NCI-H1436 treated with DMSO at 0.1 percent for 48 hours (cell line): ENCODE data around the gene NOL4L.

Experiments used
- DNase-seq: peaks from one replicate; lab custom pipeline; 2025; lab: John Stamatoyannopoulos, UW

The NOL4L gene

DNA sequence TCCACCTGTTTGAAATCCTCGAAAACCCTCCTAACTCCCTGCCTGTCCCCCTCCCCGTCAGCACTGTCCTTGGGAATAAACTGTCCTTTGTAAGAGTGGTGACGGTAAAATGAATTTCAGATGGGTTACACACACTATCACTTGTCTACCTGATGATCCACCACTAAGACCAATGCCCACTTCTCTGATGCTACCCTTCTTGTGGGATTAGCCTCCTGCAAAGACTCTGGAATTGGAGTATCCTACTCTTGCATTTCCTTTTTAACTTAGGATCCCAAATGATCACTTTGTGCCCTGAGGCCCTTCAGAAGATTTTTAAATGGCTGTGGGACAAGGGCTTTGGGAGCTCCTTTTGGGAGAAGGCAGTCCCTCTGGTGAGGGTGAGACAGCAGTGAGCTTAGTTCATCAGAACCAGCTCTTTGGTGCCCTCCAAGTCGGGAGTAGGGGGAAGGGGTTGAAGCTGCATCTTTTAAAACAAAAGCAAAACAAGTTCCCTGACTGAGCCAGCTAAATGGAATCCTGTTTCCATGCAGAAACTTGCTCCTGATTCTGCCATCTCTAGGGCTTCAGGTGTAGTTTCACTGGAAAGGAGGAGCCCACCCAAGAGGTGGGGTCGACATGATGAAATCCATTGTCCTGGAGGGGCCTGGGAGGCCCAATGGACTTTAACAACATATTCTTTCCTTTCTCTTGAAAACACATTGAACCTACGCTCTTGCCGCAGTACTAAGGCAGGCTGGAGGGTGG is 140.5 kb downstream of the NOL4L start:
- DNase-seq: no peak

DNA sequence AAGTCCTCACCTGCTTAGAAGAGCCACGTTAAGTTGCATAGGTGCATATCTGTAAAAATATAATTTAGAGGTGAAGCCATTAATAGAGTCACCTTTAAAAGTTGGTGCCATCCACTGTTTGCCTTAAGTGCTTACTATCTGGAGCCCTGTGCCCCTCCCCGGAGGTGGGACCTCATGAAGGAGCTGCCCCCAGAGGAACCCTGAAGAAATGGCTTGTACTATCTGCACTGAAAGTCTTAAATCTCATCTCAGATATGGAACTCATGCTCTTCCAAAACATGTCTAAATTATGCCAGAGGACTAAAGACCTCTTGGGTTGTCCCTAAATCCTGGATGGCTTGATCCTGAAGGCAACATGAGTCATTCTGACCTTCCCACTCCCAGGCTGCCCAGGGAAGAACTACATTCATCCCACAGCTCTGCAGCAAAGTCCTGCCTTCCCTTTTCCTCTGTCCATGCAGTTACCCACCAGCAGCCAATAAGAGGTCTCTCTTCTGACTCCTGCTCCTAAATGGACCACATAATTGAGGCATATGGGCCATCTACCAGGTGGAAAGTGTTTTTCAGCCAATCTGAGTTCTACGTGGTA is 141.7 kb downstream of the NOL4L start:
- no peak for DNase-seq

DNA sequence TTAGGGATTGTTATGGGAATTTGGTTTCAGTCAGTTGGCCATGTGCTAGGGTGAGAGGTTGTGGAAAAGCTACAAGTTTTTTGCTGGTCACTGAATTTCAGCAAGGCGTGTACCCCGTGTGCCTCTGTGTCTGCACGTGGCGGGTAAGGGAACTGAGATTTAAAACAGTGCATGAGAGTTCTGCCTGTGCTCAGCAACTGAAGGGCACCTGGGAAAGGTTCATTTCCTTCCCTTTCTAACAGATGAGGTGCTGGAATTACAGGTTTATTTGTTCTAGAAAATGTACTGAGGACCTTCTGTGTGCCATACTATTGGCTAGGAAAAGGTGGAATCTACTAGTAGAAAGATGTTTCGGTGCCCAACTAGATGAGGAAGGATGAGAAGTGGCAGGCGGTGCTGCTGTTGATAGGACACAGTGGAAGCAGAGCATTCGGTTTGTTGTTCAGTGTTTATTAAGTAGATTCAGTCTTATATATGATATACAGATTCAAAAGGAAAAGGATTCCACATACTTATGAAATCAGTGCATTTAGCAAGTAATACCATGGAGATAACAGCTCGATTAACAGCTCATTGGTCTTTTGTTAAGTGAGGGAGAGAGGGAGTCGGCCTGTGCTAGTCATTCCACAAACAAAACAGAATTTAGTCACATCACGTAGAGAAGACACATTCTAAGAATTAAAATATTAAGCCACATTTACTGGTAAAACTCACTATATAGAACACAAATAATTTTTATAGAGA is 142.3 kb downstream of the NOL4L start:
- no peak for DNase-seq

DNA sequence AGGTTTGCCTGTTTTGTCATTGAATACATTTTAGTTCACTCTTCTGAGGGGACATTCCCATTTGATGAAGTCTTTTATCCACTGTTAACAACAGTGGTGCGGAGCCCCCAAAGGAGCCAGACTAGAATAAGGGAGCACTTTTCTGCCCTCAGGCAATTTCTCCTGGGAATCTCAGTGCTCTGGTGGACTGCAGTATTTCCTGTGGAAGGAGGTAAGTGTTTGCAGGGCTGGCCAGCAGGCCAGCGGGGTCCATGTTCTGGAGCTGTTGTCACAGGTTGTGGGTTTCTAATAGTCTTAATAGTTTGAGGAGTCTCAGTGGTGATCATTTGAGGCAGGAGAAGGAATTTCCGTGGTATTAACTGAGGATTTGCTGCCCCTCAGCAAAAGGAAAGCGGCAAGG is 143.5 kb downstream of the NOL4L start:
- DNase-seq: no peak

DNA sequence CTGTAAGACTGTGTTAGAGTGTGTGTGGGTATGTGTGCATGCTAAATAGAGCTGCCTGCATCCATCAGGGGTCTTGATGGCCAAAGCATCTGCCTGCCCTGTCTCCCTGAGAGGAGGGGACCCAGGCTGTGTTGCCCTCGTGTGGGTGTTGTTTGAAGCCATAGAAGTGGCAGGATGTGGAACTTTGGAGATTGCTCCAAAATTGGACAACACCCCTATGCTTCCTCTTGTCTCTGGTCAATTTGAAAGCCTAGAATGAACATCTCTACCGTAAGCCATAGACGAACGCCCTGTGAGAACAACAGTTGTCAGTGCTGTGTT is 144.4 kb downstream of the NOL4L start:
- no peak for DNase-seq

DNA sequence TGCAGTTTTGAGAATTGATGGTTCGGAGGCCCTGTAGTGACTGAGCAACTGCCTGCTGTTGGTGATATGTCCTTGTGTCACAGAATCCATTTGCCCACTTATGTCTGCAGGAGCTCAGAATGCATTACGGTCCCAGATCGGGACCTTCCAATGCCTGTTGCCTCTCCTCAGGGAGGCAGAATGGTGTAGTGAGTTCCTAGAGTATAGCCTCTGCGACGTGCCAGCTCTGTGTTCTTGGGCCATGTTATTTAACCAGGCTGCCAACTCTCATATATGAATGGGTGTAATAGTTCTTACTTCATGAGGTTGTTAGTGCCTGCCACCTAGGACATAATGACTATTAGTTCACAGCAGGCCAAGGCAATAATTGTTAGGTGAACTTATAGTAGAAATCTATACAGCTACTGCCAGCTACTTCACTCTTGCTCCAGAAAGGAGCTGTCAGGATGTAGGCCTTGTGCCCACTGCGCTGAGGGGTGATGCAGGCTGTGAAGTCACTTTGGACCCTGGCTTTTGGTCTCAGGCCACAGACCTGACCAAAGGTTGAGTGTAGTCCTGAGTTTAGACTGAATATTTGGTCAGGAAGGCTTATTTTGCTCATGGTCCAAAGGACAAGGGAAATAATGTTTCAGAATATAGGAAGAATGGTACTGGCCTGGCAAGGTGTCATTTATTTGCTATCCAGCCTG is 144.9 kb downstream of the NOL4L start:
- no peak for DNase-seq

DNA sequence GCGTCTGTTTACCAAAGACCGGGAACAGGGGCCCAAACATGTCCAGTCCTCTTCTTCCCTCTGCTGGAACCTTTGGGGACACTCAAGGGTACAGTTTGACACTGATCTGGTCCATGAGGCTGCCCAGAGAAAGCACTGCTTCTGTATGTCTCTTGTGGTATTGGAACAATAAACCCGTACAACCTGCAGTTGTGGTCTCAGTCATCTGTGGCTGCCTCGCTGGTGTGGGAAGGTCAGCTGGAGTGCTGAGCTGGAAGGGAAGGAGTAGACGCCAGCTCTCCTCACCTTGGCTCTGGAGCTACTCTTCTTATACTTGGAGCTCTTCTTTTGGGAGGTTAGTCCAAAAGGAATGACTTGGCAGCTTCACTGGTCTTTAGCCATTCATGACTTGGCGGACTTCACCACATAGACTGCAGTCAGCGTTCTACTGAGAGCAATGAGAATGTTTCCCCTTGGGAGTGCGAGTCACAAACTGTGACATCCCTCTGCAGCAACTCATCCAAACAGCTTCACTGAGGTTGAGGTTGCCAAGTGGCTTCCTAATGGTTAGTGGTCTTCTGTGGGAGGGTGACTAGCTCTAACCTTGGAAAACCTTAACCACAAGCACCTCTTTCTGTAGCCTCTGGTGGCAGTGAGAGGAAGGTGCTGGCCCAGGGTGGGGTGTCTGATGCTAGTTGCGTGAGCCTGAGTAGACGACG is 145.9 kb downstream of the NOL4L start:
- no peak for DNase-seq

DNA sequence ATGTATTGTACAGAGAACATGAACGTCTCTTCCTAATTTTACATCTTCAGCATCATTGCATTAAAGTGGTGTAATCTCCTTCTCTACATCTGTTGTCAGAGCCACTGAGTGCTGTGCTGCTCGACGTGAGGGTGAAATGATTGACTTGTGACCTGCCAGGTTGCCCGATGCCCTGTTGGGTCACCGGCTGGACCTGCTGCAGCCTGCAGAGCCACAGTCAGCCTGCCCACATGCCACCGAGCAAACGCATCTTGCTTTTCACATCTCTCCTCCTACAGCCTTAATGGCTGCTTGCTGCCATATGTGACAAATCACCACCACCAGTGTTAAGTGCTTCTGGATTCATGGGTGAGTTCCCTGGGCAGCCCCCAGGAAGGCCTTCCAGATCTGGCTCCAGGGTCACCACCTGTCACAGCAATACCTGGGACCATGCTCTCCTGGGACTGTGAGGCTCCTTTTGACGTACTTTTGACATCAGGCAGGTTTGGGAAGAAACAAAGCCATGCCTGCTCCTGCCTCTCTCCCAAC is 146.7 kb downstream of the NOL4L start:
- DNase-seq: no peak

DNA sequence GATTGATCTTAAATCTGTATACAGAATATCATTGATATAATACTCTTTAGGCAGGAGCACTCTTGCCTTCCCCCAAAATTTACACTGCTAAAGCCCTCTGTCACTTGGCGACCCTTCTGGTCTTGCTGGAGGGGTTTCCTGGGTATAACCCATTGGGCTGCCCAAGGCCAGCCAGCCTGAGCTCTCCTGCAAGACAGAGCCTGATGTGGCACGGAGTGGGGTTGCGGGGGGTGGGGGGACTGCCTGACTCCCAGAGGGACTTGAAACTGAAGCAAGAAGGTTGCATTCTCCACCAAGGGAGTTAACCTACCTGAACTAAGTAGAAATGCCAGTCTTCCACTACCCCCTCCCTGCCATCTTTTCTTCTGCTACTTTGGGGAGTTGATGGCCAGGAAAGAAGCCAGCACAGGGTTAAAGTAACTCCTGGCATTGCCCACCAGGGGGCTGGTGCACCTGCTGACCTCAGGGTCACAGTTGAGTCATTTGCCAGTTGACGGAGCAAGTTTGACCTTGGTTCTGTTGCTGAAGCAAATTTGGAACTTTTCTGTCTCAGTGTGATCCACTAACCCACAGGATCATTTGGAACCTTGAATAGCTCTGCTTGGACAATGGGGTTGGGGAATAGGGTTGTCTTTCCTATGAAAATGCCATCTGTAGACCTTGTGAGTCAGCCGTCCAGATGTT is 147.6 kb downstream of the NOL4L start:
- no peak for DNase-seq

DNA sequence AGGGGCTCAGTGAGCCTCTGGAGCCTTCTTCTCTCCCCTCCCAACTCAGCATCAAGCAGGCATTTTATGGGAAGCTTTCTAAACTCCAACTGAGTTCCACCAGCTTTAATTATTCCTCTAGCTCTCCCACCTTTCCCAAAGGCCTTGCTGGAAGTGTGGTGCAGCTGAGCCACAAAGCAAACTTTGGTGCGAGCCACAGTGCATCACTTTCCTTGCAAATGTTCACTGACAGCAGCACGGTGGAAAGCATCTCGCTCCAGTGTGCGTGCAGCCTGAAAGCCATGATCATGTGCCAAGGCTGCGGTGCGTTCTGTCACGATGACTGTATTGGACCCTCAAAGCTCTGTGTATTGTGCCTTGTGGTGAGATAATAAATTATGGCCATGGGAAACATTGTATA is 148.2 kb downstream of the NOL4L start:
- DNase-seq: no peak

DNA sequence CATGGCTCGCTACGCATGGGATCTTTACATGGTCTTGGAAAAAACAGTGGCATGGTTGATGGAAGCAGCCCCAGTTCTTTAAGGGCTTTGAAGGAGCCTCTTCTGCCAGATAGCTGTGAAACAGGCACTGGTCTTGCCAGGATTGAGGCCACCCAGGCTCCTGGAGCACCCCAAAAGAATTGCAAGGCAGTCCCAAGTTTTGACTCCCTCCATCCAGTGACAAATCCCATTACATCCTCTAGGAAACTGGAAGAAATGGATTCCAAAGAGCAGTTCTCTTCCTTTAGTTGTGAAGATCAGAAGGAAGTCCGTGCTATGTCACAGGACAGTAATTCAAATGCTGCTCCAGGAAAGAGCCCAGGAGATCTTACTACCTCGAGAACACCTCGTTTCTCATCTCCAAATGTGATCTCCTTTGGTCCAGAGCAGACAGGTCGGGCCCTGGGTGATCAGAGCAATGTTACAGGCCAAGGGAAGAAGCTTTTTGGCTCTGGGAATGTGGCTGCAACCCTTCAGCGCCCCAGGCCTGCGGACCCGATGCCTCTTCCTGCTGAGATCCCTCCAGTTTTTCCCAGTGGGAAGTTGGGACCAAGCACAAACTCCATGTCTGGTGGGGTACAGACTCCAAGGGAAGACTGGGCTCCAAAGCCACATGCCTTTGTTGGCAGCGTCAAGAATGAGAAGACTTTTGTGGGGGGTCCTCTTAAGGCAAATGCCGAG is 148.8 kb downstream of the NOL4L start:
- no peak for DNase-seq

DNA sequence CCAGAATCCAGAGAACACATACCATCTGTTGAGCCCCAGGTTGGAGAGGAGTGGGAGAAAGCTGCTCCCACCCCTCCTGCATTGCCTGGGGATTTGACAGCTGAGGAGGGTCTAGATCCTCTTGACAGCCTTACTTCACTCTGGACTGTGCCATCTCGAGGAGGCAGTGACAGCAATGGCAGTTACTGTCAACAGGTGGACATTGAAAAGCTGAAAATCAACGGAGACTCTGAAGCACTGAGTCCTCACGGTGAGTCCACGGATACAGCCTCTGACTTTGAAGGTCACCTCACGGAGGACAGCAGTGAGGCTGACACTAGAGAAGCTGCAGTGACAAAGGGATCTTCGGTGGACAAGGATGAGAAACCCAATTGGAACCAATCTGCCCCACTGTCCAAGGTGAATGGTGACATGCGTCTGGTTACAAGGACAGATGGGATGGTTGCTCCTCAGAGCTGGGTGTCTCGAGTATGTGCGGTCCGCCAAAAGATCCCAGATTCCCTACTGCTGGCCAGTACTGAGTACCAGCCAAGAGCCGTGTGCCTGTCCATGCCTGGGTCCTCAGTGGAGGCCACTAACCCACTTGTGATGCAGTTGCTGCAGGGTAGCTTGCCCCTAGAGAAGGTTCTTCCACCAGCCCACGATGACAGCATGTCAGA is 149.6 kb downstream of the NOL4L start:
- no peak for DNase-seq

DNA sequence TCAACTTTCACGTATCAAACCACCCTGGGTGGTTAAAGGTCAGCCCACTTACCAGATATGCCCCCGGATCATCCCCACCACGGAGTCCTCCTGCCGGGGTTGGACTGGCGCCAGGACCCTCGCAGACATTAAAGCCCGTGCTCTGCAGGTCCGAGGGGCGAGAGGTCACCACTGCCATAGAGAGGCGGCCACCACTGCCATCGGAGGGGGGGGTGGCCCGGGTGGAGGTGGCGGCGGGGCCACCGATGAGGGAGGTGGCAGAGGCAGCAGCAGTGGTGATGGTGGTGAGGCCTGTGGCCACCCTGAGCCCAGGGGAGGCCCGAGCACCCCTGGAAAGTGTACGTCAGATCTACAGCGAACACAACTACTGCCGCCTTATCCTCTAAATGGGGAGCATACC is 150.7 kb downstream of the NOL4L start:
- DNase-seq: no peak

DNA sequence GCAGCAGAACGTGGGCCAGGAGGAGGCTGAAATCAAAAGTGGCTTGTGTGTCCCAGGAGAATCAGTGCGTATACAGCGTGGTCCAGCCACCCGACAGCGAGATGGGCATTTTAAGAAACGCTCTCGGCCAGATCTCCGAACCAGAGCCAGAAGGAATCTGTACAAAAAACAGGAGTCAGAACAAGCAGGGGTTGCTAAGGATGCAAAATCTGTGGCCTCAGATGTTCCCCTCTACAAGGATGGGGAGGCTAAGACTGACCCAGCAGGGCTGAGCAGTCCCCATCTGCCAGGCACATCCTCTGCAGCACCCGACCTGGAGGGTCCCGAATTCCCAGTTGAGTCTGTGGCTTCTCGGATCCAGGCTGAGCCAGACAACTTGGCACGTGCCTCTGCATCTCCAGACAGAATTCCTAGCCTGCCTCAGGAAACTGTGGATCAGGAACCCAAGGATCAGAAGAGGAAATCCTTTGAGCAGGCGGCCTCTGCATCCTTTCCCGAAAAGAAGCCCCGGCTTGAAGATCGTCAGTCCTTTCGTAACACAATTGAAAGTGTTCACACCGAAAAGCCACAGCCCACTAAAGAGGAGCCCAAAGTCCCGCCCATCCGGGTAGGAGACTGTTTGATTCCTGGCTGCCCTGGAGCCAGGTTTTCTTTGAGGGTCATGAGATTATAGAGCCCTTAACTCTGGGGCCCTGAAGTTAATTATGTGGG is 151.7 kb downstream of the NOL4L start:
- DNase-seq: no peak

DNA sequence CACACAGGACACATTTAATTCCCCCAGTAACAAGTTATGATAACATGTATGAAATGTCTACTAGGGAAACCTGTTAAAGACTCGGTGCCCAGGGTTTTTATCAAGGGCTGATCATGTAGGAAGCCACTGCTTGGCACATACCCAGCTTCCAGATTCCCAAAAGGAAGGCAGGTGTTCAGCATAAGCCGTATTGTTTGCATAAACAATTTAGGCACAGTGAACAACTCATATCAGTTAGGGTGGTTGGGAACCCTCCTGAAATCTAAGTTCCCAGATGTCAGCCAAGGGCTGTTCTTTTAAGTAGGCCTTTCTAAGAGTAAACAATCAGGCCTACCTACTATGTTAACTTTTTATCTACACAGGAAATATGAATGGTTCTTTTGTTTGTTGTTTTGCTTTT is 152.9 kb downstream of the NOL4L start:
- no peak for DNase-seq

DNA sequence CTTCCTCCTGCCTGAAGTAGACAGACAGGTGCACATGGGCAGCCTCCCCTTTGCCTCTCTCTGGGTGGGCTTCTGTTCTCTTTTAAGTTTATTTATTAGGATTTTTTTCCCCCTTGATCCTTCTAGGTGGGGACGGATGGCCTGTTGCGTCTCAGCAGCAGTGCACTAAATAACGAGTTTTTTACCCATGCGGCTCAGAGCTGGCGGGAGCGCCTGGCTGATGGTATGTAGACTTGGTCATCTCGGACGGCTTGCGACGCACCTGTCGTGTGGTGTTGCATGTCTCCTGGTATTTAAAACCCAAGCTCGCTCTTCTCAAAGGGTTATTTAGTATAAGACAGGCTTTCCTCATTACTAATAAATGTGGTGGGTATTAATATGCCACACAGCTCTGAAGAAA is 153.7 kb downstream of the NOL4L start:
- no peak for DNase-seq

DNA sequence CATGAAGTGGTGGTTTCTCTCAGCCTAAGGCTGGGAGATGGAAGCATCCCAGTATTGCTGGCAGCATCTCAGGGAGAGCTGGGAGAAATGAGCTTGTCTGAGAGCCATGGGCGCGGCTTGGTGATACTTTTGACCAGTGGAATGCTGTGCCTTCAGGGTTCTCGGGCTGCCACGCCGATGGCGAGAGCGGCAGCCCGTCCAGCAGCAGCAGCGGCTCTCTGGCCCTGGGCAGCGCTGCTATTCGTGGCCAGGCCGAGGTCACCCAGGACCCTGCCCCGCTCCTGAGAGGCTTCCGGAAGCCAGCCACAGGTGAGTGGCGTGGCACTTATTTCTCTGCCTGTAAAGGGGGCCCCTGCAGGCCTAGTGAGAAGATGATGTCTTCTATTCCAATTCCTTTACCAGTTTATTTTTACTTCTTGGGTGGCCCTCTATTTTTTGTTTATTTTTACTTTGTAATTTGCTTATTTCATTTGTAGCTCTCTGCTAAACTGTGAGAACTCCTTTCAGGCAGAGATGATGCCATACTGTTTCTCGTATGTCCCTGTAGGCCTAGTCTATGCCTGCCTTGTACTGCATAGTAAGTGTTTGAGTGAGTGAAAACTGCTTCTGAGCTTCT is 155.3 kb downstream of the NOL4L start:
- no peak for DNase-seq

DNA sequence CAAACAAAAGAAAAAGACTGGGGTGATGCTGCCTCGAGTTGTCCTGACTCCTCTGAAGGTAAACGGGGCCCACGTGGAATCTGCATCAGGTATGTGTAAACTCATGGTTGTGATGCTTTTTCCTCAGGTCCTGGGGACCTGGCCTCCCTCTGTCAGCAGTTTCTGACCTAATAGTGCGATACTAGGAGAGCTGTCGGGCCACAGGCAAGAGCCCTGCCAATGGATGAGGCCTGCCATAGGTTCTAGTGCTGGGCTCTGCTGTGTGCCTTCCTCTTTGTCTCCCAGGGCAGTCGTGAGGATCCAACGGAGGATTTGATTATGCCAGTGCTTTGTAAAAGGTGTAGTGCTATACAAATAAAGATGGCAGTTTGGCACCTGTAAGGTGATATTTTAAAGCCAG is 155.8 kb downstream of the NOL4L start:
- DNase-seq: no peak

DNA sequence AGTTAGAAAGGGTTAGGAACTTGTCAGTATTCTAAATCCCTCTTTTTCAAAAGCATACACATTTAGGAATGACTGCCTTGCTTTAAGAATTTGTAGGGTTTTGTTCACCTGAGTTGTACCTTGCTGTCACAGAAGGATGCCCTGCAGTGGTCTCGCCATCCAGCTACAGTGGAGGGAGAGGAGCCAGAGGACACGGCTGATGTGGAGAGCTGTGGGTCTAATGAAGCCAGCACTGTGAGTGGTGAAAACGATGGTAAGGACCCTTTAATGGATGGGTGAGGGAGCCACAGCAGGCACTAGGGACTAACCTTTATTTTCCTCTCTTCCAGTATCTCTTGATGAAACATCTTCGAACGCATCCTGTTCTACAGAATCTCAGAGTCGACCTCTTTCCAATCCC is 157.1 kb downstream of the NOL4L start:
- no peak for DNase-seq
